GM19455 (cell line): ENCODE data around the gene CACNB4.

Experiments
- ATAC-seq: cut with Tn5 transposase; IDR thresholded peaks from one replicate; pipeline ENCODE4 v1.9.1; 2021; ENCODE audit not compliant: unreplicated experiment

Gene CACNB4

DNA sequence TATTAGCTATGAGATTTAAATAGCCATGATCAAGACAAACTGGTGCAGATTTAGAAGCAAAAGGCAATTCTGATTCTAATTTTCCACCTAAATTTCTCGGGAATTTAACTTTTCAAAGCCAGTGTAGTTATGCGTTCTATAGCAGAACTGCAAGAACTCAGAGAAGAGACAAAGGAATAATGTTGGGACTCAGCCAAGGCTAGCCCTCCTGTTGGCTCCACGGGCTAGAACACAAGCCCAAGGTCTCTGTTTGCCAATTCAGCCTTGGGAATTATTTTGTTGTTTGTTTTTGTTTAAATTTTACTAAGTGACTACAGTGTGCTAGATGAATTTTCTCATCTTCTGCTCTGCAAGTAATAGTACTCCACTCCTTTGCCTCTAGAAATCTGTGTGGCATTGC is 121.2 kb downstream of the CACNB4 start:
- ATAC-seq = no peak

DNA sequence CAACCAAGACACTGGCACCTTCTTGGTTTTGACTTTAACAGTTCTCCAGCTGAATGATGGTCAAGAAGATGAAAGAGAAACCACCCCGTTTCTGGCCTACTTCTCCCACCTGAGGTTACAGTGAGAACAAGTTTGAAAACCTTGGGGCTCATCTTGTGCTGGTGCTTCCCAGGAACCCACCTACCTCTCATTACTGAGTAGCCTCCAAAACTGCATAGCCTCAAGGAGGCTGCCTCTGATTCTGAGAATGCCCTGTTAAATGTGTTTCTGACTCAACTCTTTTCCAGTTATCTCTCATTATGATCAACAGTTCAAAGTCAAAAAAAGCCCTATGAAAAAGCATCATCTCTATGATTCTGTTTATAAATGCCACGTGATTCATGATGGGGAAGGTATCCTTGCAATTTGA is 121.9 kb downstream of the CACNB4 start:
- peak; percentile 88 for ATAC-seq

DNA sequence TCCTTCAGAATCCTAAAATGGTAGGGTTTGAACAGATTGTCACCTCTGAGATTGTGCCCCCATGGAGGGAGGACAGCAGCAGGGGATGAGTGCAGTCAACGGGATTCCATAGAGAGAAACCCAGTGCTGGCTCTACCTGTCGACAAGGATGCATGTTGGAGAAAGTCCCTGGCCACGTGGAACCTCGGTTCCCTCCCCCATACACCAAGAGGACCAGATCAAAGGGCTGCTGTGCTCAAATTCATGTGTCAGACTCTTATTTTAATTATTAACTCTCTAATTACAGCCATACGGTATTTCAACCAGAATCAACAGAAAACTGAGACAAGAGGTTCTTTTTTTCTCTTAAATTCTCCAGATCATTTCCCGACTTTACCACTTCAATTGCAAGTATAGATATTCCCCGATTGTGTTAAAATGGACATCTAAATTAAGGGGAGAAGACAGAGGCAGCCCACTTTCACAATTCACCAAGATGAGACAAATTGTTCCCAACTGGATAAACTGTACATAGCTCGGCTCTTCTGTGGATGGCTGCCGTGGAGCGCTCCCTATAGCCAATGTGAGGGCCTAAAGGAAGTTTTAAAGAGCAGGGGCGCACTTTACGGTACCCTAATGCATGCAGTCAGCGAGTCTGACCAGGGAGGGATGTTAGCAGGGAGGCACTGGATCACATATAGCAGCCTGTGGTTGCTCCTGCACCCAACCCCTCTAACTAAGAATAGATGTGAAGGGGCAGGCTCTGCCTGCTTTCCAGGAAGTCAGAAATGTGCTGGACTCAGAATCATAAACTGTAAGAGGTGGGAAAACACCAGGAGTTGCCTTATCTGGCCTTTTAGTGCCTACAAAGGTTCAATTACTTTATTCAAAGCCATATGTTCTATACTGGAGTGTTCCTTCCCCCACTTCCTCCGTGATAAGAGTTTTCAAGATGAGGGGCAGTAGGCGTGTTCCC is 123.1 kb downstream of the CACNB4 start:
- ATAC-seq = no peak

DNA sequence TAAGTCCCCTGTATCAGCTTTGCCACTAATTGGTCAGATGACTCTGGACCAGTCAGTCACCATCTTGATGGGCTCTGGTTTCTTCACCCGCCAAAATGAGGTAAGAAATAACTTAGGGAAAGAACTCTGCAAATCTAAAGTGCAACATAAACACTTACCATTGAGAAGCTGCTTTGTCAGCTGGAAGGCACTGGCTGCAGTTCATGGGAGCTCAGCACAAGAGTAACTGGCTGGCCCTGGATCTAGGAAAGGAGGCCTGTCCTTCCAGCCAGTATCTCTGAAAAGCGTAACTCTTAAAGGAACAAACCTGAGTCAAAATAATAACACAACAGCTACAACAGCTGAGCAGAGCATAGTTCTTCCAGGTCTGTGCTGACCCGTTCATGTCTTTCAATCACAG is 123.9 kb downstream of the CACNB4 start:
- ATAC-seq = no peak

DNA sequence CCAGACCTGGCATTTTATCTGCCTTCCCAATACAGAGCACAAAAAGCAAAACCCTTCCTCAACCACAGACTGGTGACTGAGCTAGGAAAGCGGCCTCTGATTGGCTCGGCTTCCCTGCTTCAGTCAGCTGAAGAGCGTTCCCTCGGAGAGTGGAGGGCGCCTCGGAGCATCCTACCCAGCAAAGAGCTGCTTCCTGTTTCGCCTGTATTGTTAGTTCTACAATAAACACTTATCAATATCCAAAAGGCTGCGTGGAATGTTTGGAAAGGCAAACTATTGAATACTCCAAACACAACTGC is 125.0 kb downstream of the CACNB4 start:
- ATAC-seq = no peak

DNA sequence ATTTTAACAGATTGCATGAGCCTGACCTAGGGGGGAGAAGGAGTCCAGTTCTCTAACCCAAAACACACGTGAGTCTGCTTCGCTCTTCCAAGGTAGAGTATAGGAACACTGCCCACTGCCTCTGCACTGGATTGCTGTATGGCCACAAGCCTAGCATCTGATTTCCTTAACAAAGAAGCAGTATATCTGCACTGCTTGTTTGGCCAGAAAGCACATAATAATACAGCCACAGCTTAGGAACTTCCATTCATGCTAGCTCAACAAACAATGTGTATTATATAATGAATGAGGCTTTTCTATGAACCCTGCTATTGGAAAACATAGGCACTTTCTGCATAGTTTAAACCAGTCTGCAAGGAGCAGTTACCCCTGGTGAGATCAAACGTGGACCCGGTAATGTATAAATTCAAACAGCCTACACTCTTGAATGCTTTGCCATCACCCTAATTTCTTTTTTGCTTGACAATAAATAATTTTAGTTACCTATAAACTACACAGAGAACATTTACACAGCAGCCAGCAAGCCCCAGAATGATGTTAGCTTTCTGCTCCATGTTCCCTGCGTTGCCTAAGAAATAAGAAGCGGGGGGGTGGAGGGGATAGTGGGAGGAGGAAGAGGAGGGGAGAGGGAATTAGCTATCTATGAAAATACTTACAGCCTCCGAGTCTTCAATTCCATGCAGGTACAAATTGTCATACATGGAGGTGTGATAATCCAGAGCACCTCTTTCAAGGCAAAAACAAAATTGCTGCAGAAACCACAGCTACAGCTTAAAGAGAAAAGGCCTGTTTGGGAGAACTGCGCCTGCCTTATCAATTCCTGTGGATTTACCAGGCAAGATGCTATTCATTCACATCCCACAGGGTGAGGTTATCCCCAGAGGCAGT is 125.6 kb downstream of the CACNB4 start:
- no peak for ATAC-seq

DNA sequence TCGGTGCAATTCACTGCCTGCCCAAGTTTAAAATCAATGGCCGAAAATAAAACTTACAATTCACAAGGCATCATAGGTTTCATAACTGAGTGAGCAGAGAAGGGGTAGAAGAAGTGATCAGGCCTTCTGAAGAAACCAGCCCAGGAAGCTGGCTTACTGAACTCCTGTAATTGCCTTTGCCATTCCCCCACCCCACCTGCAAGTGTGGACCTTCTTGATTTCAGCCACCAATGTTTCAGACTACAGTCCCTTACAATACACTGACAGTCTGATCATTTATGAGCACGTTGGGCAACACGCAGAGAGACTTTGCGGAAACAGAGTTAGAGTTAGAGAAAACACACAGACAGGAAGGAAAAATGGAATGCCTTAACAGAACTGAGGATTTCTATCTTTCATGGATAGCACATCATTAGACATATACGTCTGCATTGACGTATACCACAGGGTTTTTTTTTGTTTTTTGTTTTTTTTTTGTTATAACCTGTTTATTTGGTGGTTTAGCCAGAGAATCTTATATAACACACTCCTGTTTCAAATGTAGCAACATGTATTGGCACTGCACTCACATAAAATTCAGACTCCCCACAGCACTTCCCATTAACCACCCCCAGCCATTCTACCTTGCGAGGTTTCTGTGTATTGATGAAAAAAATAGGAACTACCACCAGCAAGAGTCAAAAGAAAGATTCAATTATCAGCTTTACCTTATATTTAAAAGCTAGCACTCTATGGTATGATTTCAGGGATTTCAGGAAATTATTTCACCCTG is 126.4 kb downstream of the CACNB4 start:
- ATAC-seq = no peak

DNA sequence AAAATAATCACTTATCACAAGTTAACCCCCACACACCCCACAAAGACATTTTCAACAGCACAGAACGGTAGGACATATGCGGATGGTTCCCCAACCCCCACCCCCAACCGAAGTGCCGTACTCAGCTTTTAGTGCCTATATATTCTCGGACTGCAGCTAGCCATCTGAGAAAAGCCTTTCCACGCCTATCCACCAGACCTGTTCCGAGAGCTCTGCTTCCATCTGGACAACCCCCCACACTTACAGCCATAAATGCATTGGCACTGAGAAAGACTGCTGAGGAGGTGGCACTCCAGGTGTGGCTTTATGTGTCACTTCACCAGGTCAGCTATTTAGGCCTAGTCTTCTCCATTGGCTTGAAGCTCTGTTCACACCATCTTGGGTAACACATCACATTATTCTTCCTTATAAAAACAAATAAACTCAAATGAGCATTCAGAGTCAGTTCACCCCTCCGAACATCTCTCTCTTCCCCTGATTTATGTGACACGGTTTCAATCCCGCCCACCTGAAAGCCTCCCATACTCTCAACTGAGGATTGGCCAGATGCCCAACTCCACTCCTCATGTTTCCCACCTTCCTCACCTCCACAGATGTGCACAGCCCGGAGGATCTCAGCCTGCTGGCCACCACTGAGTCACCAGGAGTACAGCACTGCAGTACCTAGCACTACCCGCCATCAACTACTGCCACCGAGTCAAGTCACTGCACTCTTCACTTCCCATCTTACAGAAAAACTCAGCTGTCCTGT is 127.4 kb downstream of the CACNB4 start:
- ATAC-seq = no peak

DNA sequence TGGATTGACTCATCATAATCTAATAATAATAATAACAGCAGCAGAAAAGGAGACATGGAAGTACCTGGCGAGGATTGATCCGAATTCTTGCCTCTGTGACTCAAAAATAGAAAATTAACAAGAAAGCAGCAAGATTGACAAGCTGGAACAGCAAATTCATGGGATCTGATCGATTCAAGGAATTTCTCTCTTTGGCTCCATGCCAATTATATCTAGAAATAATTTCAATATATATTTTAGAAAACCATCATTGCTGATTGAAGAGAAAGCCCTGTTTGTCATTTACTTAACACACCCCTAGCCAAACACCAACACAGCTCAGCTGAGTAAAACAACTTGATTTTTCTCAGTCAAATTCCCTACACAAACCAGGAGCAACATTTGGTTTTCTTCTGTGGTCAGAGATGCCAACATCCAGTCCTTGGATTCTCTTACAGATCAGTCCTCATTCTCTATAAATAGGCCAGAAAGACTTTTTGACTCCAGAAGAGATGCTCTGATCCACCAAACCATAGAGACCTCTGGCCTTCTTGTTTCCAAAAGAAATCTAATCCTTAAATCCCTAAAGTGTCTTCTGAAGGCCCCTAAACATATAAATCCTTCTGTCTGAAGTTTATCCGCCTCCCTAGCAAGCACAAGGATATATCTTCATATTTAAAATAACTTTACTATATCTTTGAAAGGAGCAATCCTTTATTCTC is 129.9 kb downstream of the CACNB4 start:
- ATAC-seq = no peak

DNA sequence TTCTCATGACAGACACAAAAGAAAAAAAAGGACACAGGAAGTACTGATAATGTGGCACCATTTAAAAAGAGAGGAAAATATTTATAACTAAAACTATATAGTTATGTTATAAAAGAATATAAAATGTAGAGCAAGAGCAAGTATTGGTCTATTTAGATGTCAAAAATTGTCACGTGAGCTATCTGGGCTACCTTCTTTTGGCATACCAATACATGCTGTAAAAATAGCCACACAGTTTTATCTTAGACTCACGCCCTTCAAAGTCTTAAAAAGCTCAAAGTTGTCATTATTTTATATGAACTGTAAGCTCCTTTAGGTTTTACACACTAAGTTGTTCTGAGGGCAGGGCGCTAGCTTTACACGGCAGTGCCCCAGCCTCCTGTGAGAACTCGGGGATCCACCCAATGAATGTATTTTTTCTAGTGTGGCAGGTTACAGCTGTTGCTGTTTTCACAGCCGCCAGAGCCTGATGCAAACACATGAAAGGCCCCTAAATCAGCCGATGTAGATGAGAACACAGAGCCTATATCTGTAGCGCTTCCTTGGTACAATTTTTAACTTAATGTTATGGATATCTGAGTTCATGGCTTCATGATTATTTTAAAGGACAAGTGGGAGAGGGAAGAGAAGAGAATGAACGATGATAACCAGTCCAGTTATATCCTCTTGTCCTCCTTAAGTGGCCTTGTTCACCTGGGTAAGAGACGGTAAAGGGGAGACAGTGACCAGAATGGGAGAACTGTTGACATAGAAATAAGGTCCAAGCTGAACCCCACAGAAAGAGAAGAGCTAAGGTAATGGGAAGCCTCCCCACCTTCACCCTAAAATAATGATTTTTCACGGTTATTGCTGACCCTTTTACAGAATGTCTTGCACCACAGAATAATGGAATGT is 130.8 kb downstream of the CACNB4 start:
- ATAC-seq = no peak

DNA sequence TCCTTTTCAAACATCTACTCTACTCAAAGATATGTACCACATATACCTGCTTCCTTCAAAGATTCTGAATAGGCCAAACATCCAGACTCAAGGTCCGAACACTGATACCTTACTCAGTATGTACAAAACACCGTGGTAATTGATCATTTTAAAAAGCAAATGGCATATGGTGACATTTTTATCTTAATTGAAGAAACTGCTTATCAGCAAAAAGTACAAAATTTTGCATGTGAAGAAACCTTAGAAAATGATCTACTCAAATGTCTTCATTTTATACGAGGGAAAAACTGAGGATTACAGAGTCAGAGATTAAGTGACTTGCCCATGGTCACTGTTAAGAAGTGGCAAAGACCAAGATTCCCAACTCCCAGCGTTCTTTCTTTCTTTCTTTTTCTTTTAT is 133.0 kb downstream of the CACNB4 start:
- ATAC-seq = no peak

DNA sequence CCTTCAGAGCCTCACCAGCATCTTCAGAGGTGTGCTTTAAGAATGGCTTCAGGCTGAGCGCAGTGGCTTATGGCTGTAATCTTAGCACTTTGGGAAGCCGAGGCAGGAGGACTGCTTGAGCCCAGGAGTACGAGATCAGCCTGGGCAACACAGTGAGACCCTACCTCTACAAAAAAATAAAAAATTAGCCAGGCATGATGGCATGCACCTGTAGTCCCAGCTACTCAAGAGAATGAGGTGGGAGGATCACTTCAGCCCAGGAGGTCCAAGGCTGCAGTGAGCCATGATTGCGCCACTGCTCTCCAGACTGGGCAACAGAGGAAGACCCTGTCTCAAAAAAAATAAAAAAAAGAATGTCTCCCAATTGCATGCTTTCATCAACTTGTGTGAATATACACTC is 137.3 kb downstream of the CACNB4 start:
- no peak for ATAC-seq

DNA sequence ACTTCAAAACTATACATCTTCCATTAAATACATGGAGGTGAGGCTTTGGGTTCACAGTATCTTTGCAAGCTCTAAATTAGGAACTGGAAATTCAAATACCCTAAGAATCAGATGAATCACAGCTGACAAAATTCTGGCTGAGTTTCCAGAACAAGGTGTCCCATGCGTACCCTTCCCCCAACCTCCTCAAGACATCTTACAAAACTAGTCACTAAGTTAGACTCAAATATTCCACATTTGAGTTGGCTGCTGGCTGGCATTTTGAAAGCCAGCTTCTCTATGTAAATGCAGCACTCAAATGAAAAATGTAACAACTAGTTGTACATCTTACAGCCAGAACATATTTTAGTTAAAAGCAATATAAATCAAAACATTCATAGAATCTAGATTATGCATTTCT is 139.6 kb downstream of the CACNB4 start:
- ATAC-seq = no peak

DNA sequence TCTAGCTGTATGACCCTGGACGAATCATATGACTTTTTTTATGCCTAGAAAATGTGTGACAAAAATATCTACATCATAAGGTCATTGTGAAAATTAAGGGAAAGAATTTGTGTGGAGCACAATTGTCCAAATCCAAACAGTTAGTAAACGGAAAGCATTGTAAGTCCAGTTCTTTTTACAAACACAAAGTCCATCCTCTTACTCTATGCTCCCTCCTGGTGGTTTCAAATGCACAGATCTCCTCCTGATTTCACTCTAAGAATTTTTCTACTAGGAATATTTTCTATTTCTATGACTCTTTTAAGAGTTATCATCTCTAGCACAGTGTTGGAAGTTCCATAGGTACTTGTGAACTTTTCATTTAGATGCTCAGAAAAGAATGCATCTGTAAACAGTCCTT is 145.4 kb downstream of the CACNB4 start:
- ATAC-seq = no peak

DNA sequence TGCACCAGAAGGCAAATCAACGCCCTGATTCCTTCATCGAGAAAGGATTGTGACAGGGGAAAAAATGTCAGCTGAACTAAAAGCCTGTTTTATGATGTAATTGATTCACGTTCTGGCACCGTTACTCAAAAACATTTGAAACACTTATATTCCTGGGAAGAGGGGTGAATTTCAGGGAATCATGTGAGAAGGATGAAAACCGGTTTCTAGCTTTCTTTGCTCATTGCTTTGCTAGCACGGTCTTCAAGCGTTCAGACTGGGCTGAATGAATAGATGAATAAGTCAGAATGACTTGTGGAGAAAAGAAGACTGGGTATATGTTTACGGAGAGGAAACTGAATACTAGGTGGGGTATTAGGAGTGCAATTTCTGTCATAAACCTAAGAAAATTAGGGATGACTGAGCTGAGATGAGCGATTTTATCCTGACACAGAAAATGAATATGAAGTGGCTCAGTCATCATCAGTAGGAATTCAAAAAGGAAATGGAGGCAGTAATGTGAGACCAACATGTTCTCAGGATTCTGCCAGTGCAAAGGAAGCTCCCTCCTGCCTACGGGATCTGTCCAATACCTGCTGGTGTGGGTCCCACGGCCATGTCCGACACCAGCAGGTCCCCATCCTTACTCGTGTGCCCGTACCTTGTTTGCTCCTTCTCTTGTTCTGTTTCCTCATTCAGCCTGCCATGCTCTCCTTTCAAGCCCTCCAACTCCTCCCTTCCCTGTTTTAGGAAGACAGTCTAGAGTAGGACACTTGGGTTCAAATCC is 146.0 kb downstream of the CACNB4 start:
- ATAC-seq = no peak

DNA sequence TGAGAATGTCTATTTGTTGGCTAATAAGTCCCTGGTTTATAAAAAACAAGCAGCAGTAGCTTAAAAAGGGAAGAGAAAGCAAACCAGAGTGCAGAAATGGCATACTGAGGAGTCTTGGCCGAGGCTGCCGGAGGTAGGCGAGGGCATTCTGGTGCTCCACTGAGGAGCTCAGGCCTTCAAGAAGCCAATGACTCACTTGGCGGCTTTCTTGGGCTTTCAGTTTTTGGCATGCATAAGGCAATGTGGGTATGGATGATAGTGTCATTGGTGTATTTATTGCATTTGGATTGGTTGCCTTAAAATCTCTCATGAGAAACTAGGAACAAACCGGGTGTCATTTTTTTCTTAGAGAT is 151.1 kb downstream of the CACNB4 start:
- peak; percentile 44 for ATAC-seq

DNA sequence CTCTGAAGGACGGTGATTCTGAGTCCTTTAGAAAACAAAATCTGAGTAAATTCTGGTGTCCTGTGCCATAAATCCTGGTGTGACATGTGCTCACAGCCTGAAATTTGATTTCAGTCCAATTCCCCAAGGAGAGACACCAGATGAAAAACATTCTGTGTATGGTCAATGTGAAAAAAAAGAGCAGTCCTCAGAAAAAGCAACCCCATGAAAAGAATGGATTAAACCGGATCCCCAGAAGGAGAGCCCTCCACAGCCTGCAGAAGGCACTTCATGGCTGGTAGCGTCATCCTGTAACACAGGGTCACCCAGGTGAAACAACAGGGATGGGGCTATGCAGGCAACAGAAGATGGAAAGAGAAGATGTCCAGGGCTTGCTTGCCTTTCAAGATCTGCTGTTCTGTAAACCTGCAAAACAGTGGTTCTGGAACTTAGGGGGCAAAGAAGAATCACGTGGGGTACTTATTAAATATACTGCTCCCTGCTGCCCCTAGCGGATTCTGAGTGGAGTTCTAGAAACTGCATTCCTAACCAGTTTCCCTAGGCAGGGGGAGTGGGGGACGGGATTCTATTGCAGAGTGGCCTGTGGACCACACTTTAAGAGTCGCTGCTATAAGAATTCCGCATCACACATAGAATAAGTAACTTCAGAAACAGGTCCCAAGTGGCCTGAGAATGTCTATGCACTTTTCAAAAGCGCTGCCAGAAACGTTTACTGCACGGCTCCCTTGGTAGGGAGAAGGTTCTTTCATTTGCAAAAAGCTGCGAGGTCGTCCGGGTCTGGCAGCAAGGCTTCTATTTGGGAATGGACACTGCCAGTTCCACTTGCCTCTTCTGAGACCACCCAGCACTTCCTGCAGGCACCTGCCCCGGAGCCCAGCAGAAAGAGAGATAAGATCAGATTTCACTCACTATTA is 151.7 kb downstream of the CACNB4 start:
- peak; percentile 78 for ATAC-seq
